Central memory CD8-positive, alpha-beta T cell (primary cell): Measurements from ENCODE around the gene MFAP5.

Source experiments
- ATAC-seq: fragments of 150-1000 bp; cut with Tn5 transposase; replicated peaks from 2 replicates; pipeline ENCODE4 v1.10.0; 2022; ENCODE audit warnings: mild to moderate bottlenecking, moderate FRiP score, moderate number of reproducible peaks; ENCODE audit not compliant: poor library complexity, severe bottlenecking; ENCODE audit errors: extremely low read depth
- DNase-seq, 2 donors: peaks; one replicate each; pipeline ENCODE4 v3.0.0; 2021; ENCODE audit warnings: low spot score in 2 of 2
- H3K27ac Mint-ChIP-seq: one replicate; pipeline ENCODE4 v1.8.0; 2022; ENCODE audit warnings: low read depth, mild to moderate bottlenecking, moderate library complexity, mixed read lengths
- H3K27me3 Mint-ChIP-seq: one replicate; pipeline ENCODE4 v1.8.0; 2022; ENCODE audit warnings: mixed read lengths
- H3K36me3 Mint-ChIP-seq: one replicate; pipeline ENCODE4 v1.8.0; 2022; ENCODE audit warnings: mild to moderate bottlenecking, moderate library complexity, mixed read lengths; ENCODE audit not compliant: insufficient read depth
- H3K4me1 Mint-ChIP-seq: one replicate; pipeline ENCODE4 v1.8.0; 2022; ENCODE audit warnings: mixed read lengths
- H3K4me3 Mint-ChIP-seq: one replicate; pipeline ENCODE4 v1.8.0; 2022; ENCODE audit warnings: mild to moderate bottlenecking, moderate library complexity, mixed read lengths
- H3K9me3 Mint-ChIP-seq: one replicate; pipeline ENCODE4 v1.8.0; 2022; ENCODE audit warnings: mixed read lengths

The MFAP5 gene, protein sequence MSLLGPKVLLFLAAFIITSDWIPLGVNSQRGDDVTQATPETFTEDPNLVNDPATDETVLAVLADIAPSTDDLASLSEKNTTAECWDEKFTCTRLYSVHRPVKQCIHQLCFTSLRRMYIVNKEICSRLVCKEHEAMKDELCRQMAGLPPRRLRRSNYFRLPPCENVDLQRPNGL

DNA sequence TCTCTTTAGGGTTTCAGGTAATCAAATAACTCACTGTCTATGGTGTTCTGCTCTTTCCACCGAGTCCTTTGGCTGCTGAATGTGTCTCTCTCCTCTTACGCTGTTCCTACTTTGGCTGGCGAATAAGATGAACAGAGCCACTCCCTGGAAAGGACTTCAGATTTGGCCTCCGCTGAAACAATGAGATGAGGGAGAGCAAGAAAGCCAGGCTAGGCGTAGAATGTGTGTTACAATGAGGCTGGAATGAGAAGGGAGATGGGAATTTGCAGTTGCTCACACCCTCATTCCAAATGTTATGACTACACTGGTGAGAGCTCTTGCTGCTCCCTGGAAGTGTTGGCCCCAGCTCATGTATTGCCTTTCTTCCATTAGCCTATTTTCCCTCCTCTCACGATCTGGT lies at the start of gene MFAP5:
Gene MFAP5, minus strand, starts transcription at position 234 of the 400 bp plus-strand sequence. CDS start 722 bp downstream, outside the sequence.
- no peak for DNase-seq
- Mint-ChIP-seq H3K4me1 (no peaks in the 10 kb centered on the region), H3K9me3 (no peaks in the 10 kb centered on the region), H3K27me3 (no peaks in the 10 kb centered on the region), H3K27ac (no peak within 1 kb of the TSS), H3K36me3 (no peaks in the 10 kb centered on the region), H3K4me3 (no peak within 1 kb of the TSS)
- no peak for ATAC-seq

DNA sequence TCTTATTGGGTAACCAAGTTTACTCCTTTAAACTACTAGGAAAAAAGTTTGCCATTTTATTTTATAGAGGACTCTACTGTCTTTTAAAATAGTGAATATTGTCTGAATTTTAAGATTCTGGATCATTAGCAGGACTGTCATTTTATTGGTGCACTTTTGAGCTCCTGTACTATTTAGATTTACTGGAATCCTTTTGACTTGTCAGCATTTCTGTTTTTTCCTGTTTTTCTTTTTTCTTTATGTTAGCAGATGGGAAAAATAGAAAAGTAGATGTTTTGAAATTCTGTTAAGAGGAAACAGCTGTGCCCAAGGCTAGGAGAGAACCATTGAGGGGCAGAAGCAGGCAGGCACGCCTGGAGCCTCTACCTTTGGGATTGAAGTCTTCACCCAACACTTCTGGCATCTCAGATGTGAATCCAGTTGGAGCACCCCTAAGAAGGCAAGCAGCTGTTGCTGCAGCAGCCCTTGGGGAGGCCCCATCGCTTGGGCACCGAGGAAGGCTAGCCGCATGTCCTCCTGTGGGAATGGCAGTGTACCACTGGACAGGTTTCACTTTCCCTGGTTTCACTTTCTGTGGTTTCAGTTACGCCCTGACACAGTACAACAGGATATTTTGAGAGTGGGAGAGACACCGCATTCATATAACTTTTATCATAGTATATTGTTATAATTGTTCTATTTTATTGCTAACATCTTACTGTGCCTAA lies 46.7 kb upstream of the MFAP5 start:
- ATAC-seq (no peak), DNase-seq (no peak)
- Mint-ChIP-seq H3K27ac (peak overlapping the region; percentile 35), H3K27me3 (no peaks in the 10 kb centered on the region), H3K36me3 (no peaks in the 10 kb centered on the region), H3K4me1 (no peaks in the 10 kb centered on the region), H3K4me3 (no peak overlapping the region), H3K9me3 (no peaks in the 10 kb centered on the region)

DNA sequence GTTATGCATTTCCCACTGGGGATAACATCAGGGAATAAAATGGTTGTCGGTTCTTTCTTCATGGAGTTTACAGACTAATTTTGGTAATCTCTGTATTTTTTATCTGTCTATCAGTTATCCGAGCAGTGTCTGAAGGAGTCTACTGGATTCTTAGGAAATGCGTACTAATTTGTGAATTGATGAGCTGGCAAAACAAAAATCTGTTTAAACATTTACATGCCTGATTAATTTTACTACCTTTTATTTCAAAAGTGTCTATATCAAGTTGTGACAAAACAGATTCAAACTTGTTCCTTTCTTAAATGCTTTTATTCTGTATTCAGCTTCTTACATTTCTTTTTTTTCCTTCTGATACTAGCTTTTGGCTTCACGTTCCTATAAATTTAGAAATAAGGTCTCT lies 39.5 kb upstream of the MFAP5 start:
- Mint-ChIP-seq H3K4me3 (no peak overlapping the region), H3K27ac (no peak overlapping the region), H3K4me1 (peaks cover 19% of the 10 kb centered on the region), H3K27me3 (no peaks in the 10 kb centered on the region), H3K36me3 (peaks cover 10% of the 10 kb centered on the region), H3K9me3 (no peaks in the 10 kb centered on the region)
- ATAC-seq (no peak), DNase-seq (no peak)

DNA sequence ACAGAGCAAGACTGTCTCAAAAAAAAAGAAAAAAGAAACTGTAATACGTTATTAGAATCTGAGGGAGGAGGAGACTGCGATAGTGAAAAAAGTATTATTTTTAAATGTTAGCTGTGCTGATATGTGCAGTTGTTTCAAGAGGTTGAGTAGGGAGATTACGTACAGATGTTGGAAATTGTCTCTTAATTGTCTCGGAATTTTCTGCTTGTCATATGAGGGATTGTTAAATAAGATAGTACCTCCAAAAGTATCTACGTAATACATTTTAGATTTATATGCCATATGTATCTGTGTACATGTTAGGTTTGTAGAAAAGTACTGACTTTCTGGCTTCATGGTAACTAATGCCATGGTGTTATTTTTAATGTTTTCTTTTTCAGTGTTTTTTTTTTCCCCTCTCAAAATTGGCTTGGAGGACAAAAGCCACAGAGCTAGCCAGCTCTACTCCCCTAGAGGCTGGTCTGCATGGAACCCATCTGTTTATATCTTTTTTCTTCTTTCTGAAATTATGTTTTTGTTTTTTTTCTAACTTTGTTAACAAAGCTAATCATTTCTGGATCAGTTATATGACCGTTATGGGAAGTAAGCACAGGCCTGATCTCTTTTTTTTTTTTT lies 38.5 kb upstream of the MFAP5 start:
- H3K4me3 Mint-ChIP-seq, result no peak overlapping the region
- H3K9me3 Mint-ChIP-seq, result no peaks in the 10 kb centered on the region
- H3K27ac Mint-ChIP-seq, result no peak overlapping the region
- H3K4me1 Mint-ChIP-seq, result peaks cover 27% of the 10 kb centered on the region
- ATAC-seq (no peak), DNase-seq (no peak)
- H3K36me3 Mint-ChIP-seq, result peaks cover 12% of the 10 kb centered on the region
- no peaks in the 10 kb centered on the region for H3K27me3 Mint-ChIP-seq

DNA sequence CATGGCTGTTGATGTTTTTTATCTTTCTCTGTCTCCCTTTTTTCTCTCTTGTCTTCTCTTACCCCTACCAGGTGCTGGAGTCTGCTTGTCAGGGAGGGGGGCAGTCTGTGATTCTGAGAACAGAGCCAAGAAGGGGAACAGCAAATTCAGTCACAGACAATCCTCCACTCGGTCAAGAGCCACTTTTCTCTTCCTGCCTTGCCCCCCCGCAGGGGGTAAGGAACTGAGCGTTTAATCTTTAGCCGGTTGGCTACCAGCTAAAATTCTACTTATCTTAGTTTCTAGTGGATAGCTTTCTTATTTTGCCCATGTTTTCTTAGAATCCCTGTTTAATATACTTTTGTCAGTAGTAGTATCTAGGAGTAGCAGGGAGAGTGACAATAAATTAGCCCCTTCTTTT lies 37.1 kb upstream of the MFAP5 start:
- DNase-seq (no peak), ATAC-seq (no peak)
- no peaks in the 10 kb centered on the region for H3K27me3 Mint-ChIP-seq
- H3K27ac Mint-ChIP-seq, result no peak overlapping the region
- H3K36me3 Mint-ChIP-seq, result peaks cover 12% of the 10 kb centered on the region
- H3K4me1 Mint-ChIP-seq, result peaks cover 27% of the 10 kb centered on the region
- no peaks in the 10 kb centered on the region for H3K9me3 Mint-ChIP-seq
- peak overlapping the region; percentile 50 for H3K4me3 Mint-ChIP-seq

DNA sequence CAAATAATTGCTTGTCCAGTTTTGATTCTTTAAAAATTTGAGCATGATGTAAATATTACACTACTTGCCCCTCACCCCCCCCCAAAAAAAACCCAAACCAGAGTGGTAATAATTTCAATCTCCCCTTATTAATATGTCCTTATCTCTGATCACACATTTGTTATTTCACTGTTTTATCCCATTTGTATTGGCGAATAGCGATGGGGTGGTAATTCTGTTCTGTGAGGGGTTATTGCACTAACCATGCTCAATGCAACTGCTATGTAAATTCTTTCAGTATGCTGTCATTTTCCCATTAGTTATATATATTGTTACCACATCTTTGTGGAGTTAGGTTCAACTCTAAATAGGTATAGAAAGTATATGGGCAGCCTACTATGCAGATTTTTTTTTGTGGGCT lies 36.3 kb upstream of the MFAP5 start:
- ATAC-seq (no peak), DNase-seq (no peak)
- H3K27ac Mint-ChIP-seq, result peak overlapping the region; percentile 38
- no peaks in the 10 kb centered on the region for H3K9me3 Mint-ChIP-seq
- peak overlapping the region; percentile 98 for H3K4me3 Mint-ChIP-seq
- H3K4me1 Mint-ChIP-seq, result peaks cover 27% of the 10 kb centered on the region
- peaks cover 12% of the 10 kb centered on the region for H3K36me3 Mint-ChIP-seq
- H3K27me3 Mint-ChIP-seq, result no peaks in the 10 kb centered on the region

DNA sequence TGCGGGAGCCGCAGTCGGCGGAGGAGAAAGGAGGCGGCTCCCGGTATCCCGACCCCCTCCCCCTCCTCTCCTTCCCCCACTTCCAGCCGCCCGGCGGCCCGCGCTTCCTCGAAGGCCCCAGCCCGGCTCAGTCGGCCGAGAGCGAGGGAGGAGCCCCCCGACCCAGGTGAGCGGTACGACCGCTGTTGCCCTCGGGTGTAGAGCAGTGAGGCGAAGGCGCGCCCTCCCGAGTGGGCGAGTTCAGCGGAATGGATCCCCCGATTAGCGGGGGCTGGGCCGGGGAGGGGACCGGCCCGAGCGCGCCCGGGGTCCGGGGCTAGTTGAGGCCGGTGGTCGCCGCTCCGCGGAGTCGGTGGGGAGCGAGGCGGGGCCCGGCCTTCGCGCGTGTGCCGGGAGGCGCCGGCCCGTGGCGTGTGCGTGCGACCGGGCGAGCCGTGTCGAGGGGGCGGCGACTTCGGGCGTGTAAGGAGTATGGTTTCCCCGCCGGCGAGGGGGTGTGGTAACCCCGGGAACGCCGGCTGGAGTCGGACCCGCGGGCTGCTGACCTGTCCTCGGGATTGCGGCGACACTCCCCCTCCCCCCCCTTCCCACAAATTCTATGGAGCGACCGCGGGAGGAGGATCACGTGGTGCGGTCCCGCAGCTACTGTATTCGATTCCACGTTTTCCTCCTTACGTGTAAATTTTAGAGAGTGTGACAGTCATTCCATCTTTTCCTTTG lies 35.7 kb upstream of the MFAP5 start:
- ATAC-seq (peak; percentile 44), DNase-seq (peak; percentile 10 to 17)
- no peaks in the 10 kb centered on the region for H3K9me3 Mint-ChIP-seq
- H3K27me3 Mint-ChIP-seq, result no peaks in the 10 kb centered on the region
- H3K36me3 Mint-ChIP-seq, result peaks cover 12% of the 10 kb centered on the region
- H3K27ac Mint-ChIP-seq, result peak overlapping the region; percentile 74
- H3K4me1 Mint-ChIP-seq, result peaks cover 27% of the 10 kb centered on the region
- H3K4me3 Mint-ChIP-seq, result peak overlapping the region; percentile 98

DNA sequence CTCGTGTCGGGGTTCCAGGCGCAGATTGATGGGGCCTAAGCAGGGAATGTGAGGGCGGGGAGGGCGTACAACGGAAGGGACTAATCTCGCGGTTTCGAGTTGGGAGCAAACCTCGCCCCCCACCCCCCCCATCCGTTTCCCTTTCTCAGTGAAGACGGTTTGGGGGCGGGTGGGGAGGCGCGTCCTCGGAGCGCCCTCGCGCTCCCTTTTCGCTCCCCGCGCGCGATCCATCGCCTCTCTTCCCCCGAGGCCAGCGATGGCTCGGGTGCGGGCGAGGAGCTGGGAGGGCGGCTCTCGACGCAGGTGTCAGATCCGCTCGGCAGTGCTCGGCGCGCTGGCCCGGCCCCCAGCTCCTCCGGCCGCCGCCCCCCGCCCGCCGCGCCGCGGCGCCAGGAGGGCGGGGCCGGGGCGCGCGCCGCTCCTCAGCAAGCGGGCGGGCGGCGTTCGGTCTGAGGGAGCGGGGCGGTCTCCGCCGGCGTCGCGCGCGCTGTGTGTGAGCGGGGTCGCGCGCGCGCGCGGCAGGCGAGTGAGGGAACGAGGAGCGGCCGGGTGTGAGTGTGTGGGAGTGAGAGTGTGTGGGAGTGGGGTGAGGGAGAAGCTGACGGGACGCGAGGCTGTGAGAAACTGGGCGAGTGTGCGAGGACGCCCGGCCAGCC lies 35.0 kb upstream of the MFAP5 start, which contains the start of gene RIMKLB:
Gene RIMKLB, plus strand, starts transcription at position 516 of the 656 bp plus-strand sequence. CDS start 15,876 bp downstream, outside the sequence.
- Mint-ChIP-seq H3K4me1 (peaks cover 27% of the 10 kb centered on the region), H3K9me3 (no peaks in the 10 kb centered on the region), H3K27me3 (no peaks in the 10 kb centered on the region), H3K27ac (peak within 1 kb of the TSS; percentile 74), H3K36me3 (peaks cover 12% of the 10 kb centered on the region), H3K4me3 (peak within 1 kb of the TSS; percentile 98)
- DNase-seq (peak; percentile 39 to 52), ATAC-seq (peak; percentile 79)

DNA sequence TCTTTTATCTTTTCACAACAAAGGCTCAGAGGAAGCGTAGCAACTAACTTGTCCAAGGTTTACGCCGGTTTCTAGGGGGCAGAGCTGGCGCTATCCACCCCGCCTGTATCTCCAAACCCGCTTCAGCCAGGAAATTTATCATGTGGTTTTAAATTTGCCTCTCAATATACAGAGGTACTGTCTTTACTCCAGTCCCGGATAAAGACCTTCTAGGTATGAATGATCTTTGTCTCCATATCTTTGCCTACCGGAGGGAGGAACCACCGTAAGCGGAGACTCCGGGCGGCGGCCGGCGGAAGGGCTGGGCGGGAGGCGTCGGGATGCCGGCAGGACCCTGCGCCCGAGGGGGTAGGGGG lies 34.5 kb upstream of the MFAP5 start:
- ATAC-seq (peak; percentile 36), DNase-seq (peak in 1 of 2 donors; percentile 14)
- H3K36me3 Mint-ChIP-seq, result peaks cover 12% of the 10 kb centered on the region
- no peaks in the 10 kb centered on the region for H3K9me3 Mint-ChIP-seq
- H3K27ac Mint-ChIP-seq, result peak overlapping the region; percentile 73
- H3K4me3 Mint-ChIP-seq, result peak overlapping the region; percentile 98
- H3K4me1 Mint-ChIP-seq, result peaks cover 27% of the 10 kb centered on the region
- H3K27me3 Mint-ChIP-seq, result no peaks in the 10 kb centered on the region

DNA sequence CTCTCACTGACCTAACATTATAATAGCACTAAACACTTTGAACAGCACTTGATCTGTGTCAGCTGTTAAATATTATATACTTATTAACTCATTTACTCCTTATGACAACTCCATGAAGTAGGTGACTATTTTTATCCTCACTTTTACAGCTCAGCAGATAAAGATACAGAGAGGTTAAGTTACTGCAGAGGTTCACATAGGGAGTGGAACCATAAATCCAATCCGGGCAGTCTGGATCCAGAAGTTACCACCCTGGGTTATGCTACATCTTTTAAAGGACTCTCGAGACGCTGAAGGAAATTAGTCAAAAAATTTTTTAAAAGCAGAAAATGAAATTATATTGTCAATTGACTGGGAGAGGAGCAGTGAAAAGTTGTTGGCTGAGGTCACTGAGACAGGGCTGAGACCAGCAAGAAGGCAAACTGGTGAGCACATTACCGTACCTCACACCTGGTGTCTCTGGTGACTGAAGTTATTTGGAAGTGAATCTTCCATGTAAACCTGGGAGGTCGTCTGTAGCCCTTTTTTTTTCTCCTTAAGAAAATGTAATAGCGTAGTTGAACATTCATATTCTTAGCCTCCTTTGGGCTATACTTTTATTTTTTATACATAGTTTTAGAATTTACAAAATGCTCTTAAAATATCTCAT lies 33.9 kb upstream of the MFAP5 start:
- Mint-ChIP-seq H3K36me3 (peaks cover 12% of the 10 kb centered on the region), H3K4me1 (peaks cover 27% of the 10 kb centered on the region), H3K27ac (peak overlapping the region; percentile 73), H3K4me3 (peak overlapping the region; percentile 98), H3K27me3 (no peaks in the 10 kb centered on the region), H3K9me3 (no peaks in the 10 kb centered on the region)
- no peak for ATAC-seq
- no peak for DNase-seq

DNA sequence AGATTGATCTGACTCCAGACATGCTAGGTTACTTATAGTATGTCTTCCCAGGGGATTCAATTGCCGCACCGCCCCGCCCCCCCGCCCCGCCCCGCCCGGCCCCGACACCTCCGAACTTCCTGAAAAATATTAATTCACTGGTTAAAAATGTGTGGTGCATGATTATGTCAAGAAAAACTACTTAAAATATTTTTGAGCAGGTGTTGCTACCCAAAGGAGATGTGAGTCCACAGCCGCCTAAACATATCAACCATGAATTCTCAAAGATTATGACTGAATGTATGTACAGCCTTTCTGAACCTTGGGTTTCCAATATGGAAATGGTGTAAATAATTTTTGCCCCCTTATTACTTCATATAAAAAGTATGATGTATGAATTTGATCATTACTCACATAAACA lies 32.5 kb upstream of the MFAP5 start:
- Mint-ChIP-seq H3K9me3 (no peaks in the 10 kb centered on the region), H3K4me3 (no peak overlapping the region), H3K27ac (no peak overlapping the region), H3K36me3 (peaks cover 12% of the 10 kb centered on the region), H3K4me1 (peaks cover 24% of the 10 kb centered on the region), H3K27me3 (no peaks in the 10 kb centered on the region)
- DNase-seq (no peak), ATAC-seq (no peak)

DNA sequence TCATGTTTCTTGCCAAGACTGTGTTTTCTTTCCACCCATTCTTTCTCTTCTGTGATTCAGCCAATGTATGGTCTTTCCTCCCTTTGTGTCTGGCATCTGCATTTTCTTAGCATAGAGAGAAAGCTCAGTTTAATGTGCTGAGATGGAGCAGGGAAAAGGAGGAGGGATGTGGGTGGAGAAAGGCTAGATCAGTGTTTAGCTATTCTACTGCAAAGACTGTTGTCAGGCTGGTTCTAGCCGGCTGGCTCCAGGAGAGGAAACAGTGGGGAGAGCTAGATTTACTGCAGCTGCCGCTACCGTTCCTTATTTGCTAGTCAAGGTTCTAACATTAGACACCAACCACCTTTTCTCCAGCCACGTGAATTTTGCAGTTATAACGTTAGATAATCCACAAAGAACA lies 29.9 kb upstream of the MFAP5 start:
- Mint-ChIP-seq H3K36me3 (peaks cover 3% of the 10 kb centered on the region), H3K4me3 (no peak overlapping the region), H3K27me3 (no peaks in the 10 kb centered on the region), H3K9me3 (no peaks in the 10 kb centered on the region), H3K27ac (no peak overlapping the region), H3K4me1 (peaks cover 9% of the 10 kb centered on the region)
- ATAC-seq (no peak), DNase-seq (no peak)
